Tibial nerve (tissue), 4 donors: ENCODE data around the gene ITGA11. TPM values are rescaled to one million over a fixed set of nuclear protein-coding genes. Genes with fewer than 3 reads are reported as not detected.

ENCODE experiments used
- DNase-seq, 2 donors: peaks; one replicate each; pipeline ENCODE4 v3.0.0-alpha.2; 2019; ENCODE audit warnings: low spot score in 2 of 2
- H3K27ac ChIP-seq, 4 donors: fragments of 200-600 bp; sonication (generic) in 3 of 4; one replicate each; pipeline ENCODE4 v1.5.1; 2017 to 2019; ENCODE audit warnings: mild to moderate bottlenecking in 1 of 4
- H3K27me3 ChIP-seq, 2 donors: fragments of 200-600 bp; sonication (generic) in 1 of 2; one replicate each; pipeline versions ENCODE4 v1.5.1 to v1.6.0; 2017 to 2019
- H3K36me3 ChIP-seq, 3 donors: fragments of 200-600 bp; sonication (generic); one replicate each; pipeline ENCODE4 v1.5.1; 2018 to 2019
- H3K4me1 ChIP-seq, 4 donors: fragments of 200-600 bp; sonication (generic) in 3 of 4; one replicate each; pipeline ENCODE4 v1.5.1; 2017 to 2019
- H3K4me3 ChIP-seq, 4 donors: fragments of 200-600 bp; sonication (generic) in 3 of 4; one replicate each; pipeline ENCODE4 v1.5.1; 2017 to 2019; ENCODE audit warnings: mild to moderate bottlenecking in 1 of 4, moderate library complexity in 1 of 4
- H3K9me3 ChIP-seq, 4 donors: fragments of 200-600 bp; sonication (generic) in 3 of 4; one replicate each; pipeline ENCODE4 v1.5.1; 2017 to 2019
- CTCF ChIP-seq, 5 experiments: fragments of 200-600 bp in 3 of 5; fragments of 450-650 bp in 2 of 5; sonication (generic) in 3 of 5; IDR thresholded peaks; one replicate each; pipeline ENCODE4 v1.5.1; 2016 to 2019; ENCODE audit warnings: antibody characterized with exemption in 5 of 5, mild to moderate bottlenecking in 3 of 5, moderate library complexity in 2 of 5
- EP300 ChIP-seq, 2 donors: sonication (generic); formaldehyde crosslinking; IDR thresholded peaks; one replicate each; pipeline ENCODE4 v1.6.1; 2017; ENCODE audit warnings: antibody characterized with exemption in 2 of 2, mild to moderate bottlenecking in 1 of 2
- POLR2A ChIP-seq, 2 donors: fragments of 450-650 bp; IDR thresholded peaks; one replicate each; pipeline ENCODE4 v1.6.1; 2017; ENCODE audit warnings: antibody characterized with exemption in 2 of 2, mild to moderate bottlenecking in 2 of 2, moderate library complexity in 2 of 2
- WGBS, 2 donors: methylation state at CpG; one replicate each; pipeline ENCODE4 v1.1.5; 2018; 5-methylcytosine and 5-hydroxymethylcytosine counted together
- total RNA-seq, 4 donors: library from RNA; depleted of rRNA; stranded (reverse); fragments of >200 nt; gene quantifications; one replicate each; pipeline ENCODE4 v1.1.0, GENCODE V29; 2016

Gene ITGA11
- total RNA-seq, 4 donors from 2014 or later, result 2.7 to 12.1 (median 6.9) TPM

DNA sequence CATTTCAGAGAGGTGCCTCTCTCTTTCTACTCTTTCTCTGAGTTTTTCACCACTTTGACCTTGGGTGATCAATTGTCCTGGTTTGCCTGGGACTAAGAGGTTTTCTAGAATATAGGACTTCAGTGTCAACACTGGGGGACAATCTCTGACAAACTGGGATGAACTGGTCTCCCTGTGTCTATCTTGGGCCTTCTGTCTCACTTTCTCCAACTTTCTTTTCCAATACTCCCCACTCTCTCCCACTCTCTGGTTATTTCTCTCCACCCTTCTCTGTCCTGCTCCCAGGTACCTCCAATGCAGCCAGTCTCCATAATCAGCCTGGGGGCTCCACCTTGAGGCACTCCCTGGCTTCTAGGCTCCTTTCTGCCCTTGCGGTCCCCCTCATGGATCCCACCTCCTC is 4.7 kb upstream of the ITGA11 start:
- Histone ChIP-seq H3K36me3 (no peaks in the 10 kb centered on the region), H3K9me3 (no peaks in the 10 kb centered on the region), H3K27ac (no peak overlapping the region), H3K27me3 (peaks cover 0 to 25% of the 10 kb centered on the region in 2 donors), H3K4me1 (peaks cover 0 to 8% (median 0%) of the 10 kb centered on the region in 4 donors), H3K4me3 (no peak overlapping the region)
- no peak for TF ChIP-seq EP300 (IDR thresholded peaks at IDR 0.05)
- TF ChIP-seq CTCF (IDR thresholded peaks at IDR 0.05), result no peak
- DNase-seq, result no peak
- 89 to 92% methylated on average over 1 of the region's 1 CpG for WGBS, 2 donors

GRCh38 chr15:68435966-68436365 is 4.0 kb upstream of the ITGA11 start:
- Histone ChIP-seq H3K9me3 (no peaks in the 10 kb centered on the region), H3K4me3 (no peak overlapping the region), H3K27ac (no peak overlapping the region), H3K27me3 (peaks cover 0 to 32% of the 10 kb centered on the region in 2 donors), H3K4me1 (peaks cover 0 to 15% (median 2%) of the 10 kb centered on the region in 4 donors), H3K36me3 (no peaks in the 10 kb centered on the region)
- TF ChIP-seq CTCF (IDR thresholded peaks at IDR 0.05) (no peak), POLR2A (IDR thresholded peaks at IDR 0.05) (no peak), EP300 (IDR thresholded peaks at IDR 0.05) (no peak)
- DNase-seq, result no peak
- 75 to 77% methylated on average over 3 of the region's 3 CpGs for WGBS, 2 donors

GRCh38 chr15:68434021-68434420 is 2.1 kb upstream of the ITGA11 start:
- H3K9me3 ChIP-seq, result no peaks in the 10 kb centered on the region
- DNase-seq, result no peak

DNA sequence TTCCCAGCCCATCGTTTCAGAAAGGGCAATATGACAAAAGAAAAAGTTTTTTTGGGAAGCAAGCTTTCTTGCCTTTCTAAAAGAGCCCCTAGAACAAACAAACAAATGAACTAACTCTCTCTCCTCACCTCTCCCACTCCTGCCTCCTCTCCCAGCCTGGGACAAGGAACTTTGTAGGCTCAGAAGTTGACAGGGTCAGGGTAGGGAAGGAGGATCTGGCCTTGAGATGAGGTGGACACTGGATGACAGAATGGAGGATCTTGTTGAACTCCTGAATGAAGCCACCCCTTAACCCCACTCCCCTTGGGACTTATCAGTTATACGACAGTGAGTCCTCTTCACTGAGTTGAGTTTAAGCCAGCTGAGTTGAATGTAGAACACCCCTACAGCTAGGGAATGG is 1.6 kb upstream of the ITGA11 start:
- H3K27me3 ChIP-seq, result peaks cover 0 to 36% of the 10 kb centered on the region in 2 donors
- H3K9me3 ChIP-seq, result no peaks in the 10 kb centered on the region
- no peaks in the 10 kb centered on the region for H3K36me3 ChIP-seq
- WGBS, 2 donors, result 46 to 56% methylated on average over 2 of the region's 2 CpGs
- TF ChIP-seq EP300 (IDR thresholded peaks at IDR 0.05) (no peak), CTCF (IDR thresholded peaks at IDR 0.05) (no peak), POLR2A (IDR thresholded peaks at IDR 0.05) (no peak)
- peaks cover 0 to 19% (median 7%) of the 10 kb centered on the region in 4 donors for H3K4me1 ChIP-seq
- no peak for DNase-seq
- no peak overlapping the region for H3K27ac ChIP-seq
- H3K4me3 ChIP-seq, result no peak overlapping the region

More at GRCh38 chr15:68434021-68434420, 2.1 kb upstream of the ITGA11 start:
- 61 to 63% methylated on average over 4 to 6 of the region's 6 CpGs for WGBS, 2 donors
- Histone ChIP-seq H3K27ac (no peak overlapping the region), H3K36me3 (no peaks in the 10 kb centered on the region), H3K4me1 (peaks cover 0 to 19% (median 7%) of the 10 kb centered on the region in 4 donors), H3K27me3 (peaks cover 0 to 36% of the 10 kb centered on the region in 2 donors), H3K4me3 (no peak overlapping the region)
- TF ChIP-seq EP300 (IDR thresholded peaks at IDR 0.05), result no peak
- no peak for TF ChIP-seq CTCF (IDR thresholded peaks at IDR 0.05)
- TF ChIP-seq POLR2A (IDR thresholded peaks at IDR 0.05), result no peak

- no peak for TF ChIP-seq CTCF (IDR thresholded peaks at IDR 0.05)
- no peak for TF ChIP-seq POLR2A (IDR thresholded peaks at IDR 0.05)
- no peak for TF ChIP-seq EP300 (IDR thresholded peaks at IDR 0.05)
- Histone ChIP-seq H3K4me1 (peaks cover 0 to 19% (median 7%) of the 10 kb centered on the region in 4 donors), H3K4me3 (peak overlapping the region in 1 of 4 donors; percentile 53), H3K36me3 (no peaks in the 10 kb centered on the region), H3K27me3 (peaks cover 0 to 28% of the 10 kb centered on the region in 2 donors), H3K9me3 (no peaks in the 10 kb centered on the region), H3K27ac (no peak overlapping the region)
- no peak for DNase-seq
- 68% methylated on average over 13 of the region's 13 CpGs for WGBS, 2 donors
These were observed 590 bp upstream of the ITGA11 start for GRCh38 chr15:68432441-68433064.
